Osteoblast (primary cell): ENCODE data around the gene BBS1. TPM values are rescaled to one million over a fixed set of nuclear protein-coding genes. Genes with fewer than 3 reads are reported as not detected.

Source experiments
- DNase-seq: peaks from one replicate; pipeline ENCODE4 v3.0.0; 2011; ENCODE audit warnings: low spot score, mixed read lengths; ENCODE audit not compliant: insufficient read length; ENCODE audit errors: missing footprints
- H2AFZ ChIP-seq: 2 replicates; pipeline ENCODE4 v1.6.0; 2011; ENCODE audit warnings: mild to moderate bottlenecking, low read length
- H3K27ac ChIP-seq: 2 replicates; pipeline ENCODE4 v1.5.1; 2011; ENCODE audit warnings: mild to moderate bottlenecking, low read depth, low read length, moderate library complexity
- H3K27me3 ChIP-seq: 2 replicates; pipeline ENCODE4 v1.6.0; 2012; ENCODE audit warnings: mild to moderate bottlenecking, control low read depth, inconsistent platforms, low read length, moderate library complexity; ENCODE audit not compliant: insufficient read depth
- H3K36me3 ChIP-seq: 2 replicates; pipeline ENCODE4 v1.5.1; 2011; ENCODE audit warnings: mild to moderate bottlenecking, low read length, control low read depth, moderate library complexity; ENCODE audit not compliant: insufficient read depth
- H3K4me1 ChIP-seq: 2 replicates; pipeline ENCODE4 v1.5.1; 2011; ENCODE audit warnings: mild to moderate bottlenecking, low read length, control low read depth, moderate library complexity; ENCODE audit not compliant: insufficient read depth
- H3K4me2 ChIP-seq: 2 replicates; pipeline ENCODE4 v1.6.0; 2011; ENCODE audit warnings: mild to moderate bottlenecking, low read length; ENCODE audit not compliant: insufficient read depth
- H3K4me3 ChIP-seq: fragments of 200-600 bp; sonication (generic); 3 replicates; pipeline ENCODE4 v1.5.1; 2012; ENCODE audit warnings: mild to moderate bottlenecking, low read length, inconsistent platforms; ENCODE audit not compliant: insufficient read depth
- H3K79me2 ChIP-seq: 2 replicates; pipeline ENCODE4 v1.6.0; 2012; ENCODE audit warnings: mild to moderate bottlenecking, low read length, control low read depth, inconsistent platforms; ENCODE audit not compliant: insufficient read depth
- H3K9me3 ChIP-seq: 2 replicates; pipeline ENCODE4 v1.5.1; 2011; ENCODE audit warnings: low read depth, low read length, control low read depth
- H4K20me1 ChIP-seq: 2 replicates; pipeline ENCODE4 v1.6.0; 2012; ENCODE audit warnings: mild to moderate bottlenecking, low read length, control low read depth; ENCODE audit not compliant: insufficient read depth
- total RNA-seq: library from RNA; depleted of rRNA; stranded (reverse); fragments of >200 nt; gene quantifications from 2 replicates; pipeline ENCODE4 v1.2.3, GENCODE V29; 2012
- TF ChIP-seq, protein P1 (sequence below): IDR thresholded peaks from 2 replicates; pipeline ENCODE4 v1.5.1; 2011; ENCODE audit warnings: mild to moderate bottlenecking, low read depth, low read length, moderate library complexity; ENCODE audit errors: extremely low read depth

BBS1 gene
- total RNA-seq, 1 donor: 43.8 TPM

DNA sequence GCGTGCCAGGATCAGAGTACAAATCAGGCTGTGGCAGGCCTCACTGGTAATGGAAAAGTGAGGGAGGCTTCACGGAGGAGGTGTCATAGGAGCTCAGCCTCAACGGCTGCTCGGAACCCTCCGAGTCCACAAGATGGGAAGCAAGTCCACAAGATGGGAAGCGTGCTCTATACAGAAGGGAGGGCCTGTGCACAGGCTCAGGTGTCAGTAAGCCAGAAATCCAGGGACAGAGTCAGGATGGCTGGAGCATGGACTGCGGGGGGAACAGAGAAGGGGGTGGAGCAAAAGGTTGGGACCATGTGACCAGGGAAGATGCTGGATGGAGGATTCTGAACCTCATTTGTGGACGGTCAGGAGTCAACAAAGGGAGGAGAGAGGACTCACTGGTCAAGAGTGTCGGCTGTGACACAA lies 33.6 kb upstream of the BBS1 start:
- Histone ChIP-seq H3K4me3 (no peak overlapping the region), H3K4me2 (no peak overlapping the region), H3K4me1 (peaks cover 12% of the 10 kb centered on the region), H3K27me3 (no peaks in the 10 kb centered on the region), H4K20me1 (peaks cover 16% of the 10 kb centered on the region), H3K9me3 (no peaks in the 10 kb centered on the region), H3K79me2 (peaks cover 16% of the 10 kb centered on the region), H3K36me3 (peaks cover 17% of the 10 kb centered on the region), H2AFZ (no peak overlapping the region), H3K27ac (no peak overlapping the region)
- peak; percentile 72 for DNase-seq
- TF ChIP-seq, protein P1, sequence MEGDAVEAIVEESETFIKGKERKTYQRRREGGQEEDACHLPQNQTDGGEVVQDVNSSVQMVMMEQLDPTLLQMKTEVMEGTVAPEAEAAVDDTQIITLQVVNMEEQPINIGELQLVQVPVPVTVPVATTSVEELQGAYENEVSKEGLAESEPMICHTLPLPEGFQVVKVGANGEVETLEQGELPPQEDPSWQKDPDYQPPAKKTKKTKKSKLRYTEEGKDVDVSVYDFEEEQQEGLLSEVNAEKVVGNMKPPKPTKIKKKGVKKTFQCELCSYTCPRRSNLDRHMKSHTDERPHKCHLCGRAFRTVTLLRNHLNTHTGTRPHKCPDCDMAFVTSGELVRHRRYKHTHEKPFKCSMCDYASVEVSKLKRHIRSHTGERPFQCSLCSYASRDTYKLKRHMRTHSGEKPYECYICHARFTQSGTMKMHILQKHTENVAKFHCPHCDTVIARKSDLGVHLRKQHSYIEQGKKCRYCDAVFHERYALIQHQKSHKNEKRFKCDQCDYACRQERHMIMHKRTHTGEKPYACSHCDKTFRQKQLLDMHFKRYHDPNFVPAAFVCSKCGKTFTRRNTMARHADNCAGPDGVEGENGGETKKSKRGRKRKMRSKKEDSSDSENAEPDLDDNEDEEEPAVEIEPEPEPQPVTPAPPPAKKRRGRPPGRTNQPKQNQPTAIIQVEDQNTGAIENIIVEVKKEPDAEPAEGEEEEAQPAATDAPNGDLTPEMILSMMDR: no peak

DNA sequence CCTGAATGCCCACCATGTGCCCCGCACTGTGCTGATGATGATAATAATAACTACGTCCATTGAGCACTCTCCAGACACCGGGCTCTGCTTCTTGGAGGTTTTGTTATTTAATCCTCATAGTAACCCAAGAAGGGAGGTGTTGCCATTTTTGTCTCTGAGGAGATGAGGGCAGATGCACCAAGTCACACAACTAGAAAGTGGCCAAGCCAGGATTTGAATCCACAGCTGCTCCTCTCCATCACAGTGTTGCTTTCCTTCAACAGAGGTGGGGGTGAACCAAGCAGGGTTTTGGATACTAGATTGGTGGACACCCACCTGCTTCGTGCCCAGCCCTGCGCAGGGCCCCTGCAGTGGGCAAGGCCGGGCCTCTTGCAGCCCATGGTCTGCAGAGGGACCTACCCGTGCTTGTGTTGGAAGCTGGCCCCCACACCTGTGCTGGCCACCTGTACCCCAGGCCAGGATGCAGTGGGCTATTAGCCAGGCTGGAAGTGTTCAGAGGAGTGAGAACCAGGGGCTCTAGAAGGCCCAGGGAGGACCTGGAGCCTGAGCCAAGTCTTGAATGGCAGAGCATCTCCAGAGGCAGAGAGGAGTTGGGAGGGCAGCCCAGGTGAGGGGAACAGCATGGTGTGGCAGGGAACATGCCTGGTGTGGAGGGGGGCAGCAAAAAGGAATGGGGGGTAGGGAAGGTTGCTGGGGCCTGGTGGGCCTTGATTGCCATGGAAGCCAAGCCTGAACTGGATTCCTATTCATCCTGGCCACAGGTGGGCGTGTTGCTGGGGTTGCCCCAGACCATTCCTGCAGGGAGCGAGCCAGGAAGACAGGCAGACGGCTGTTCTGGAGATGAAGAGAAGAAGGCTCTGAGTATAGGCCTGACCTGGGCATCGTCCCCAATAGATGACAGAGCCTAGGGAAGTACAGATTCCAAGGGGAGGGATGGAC lies 32.9 kb upstream of the BBS1 start:
- Histone ChIP-seq H2AFZ (no peak overlapping the region), H3K79me2 (peaks cover 16% of the 10 kb centered on the region), H3K27me3 (no peaks in the 10 kb centered on the region), H3K4me1 (peaks cover 12% of the 10 kb centered on the region), H3K4me2 (no peak overlapping the region), H3K4me3 (no peak overlapping the region), H4K20me1 (peaks cover 19% of the 10 kb centered on the region), H3K9me3 (no peaks in the 10 kb centered on the region), H3K36me3 (peaks cover 17% of the 10 kb centered on the region), H3K27ac (no peak overlapping the region)
- TF ChIP-seq, protein P1: no peak
- DNase-seq: peak; percentile 77

DNA sequence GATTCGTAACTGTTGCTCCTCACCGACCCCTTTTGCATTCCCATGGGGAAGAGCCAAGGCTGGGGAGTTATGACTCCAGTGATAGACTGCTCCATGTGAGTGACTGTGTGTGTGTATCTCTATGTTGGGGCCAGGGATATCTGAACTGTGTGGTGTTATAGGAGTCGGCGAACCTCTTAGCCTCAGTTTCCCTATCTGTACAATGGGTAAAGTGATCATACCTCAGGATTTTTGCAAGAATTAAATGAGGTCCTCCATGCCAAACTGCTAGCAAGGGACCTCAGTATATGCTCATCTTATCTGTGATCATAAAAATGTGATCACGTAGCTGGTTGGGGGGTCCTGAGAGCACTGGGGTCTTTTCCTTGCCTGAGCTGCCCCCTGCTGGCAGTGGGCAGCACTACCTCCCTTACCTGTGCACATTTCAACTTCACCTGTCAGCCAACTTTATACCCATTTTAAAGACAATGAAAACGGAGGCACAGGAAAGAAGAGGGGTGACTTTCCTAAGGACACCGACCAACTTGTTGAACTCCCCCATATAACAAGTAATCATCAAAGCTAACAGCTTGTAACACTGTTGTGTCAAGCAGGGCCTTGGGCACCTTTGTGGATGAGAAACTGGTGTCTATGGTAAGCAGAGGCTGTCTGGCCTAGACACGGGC lies 31.6 kb upstream of the BBS1 start:
- peak; percentile 71 for DNase-seq
- H2AFZ ChIP-seq: peak overlapping the region; percentile 95

More for the DNA sequence above, 31.6 kb upstream of the BBS1 start:
- Histone ChIP-seq H3K4me2 (peak overlapping the region; percentile 91), H3K4me1 (peaks cover 12% of the 10 kb centered on the region), H3K9me3 (no peaks in the 10 kb centered on the region), H3K27me3 (no peaks in the 10 kb centered on the region), H3K27ac (peak overlapping the region; percentile 95), H4K20me1 (peaks cover 19% of the 10 kb centered on the region), H3K4me3 (peak overlapping the region; percentile 98), H3K79me2 (peaks cover 16% of the 10 kb centered on the region), H3K36me3 (peaks cover 14% of the 10 kb centered on the region)
- TF ChIP-seq, protein P1: peak; percentile 82
